Progenitor cell of endocrine pancreas (in vitro differentiated cells): Measurements from ENCODE around the gene ADGRA3. TPM values are rescaled to one million over a fixed set of nuclear protein-coding genes. Genes with fewer than 3 reads are reported as not detected.
A peak's percentile ranks its signal among the peaks of the same experiment; 100 is the strongest.
"Not testable (repeated sequence)": the region's sequence is repeated elsewhere in the genome, so short reads cannot be mapped to it uniquely, and the experiment has no call there.

ENCODE experiments used
- DNase-seq: peaks from one replicate; pipeline ENCODE4 v3.0.0; 2021; ENCODE audit warnings: low spot score; ENCODE audit not compliant: unreplicated experiment
- H3K27ac Mint-ChIP-seq: 2 replicates; pipeline ENCODE4 v1.8.0; 2021; ENCODE audit warnings: mild to moderate bottlenecking, moderate library complexity, mixed read lengths
- H3K27me3 Mint-ChIP-seq: 2 replicates; pipeline ENCODE4 v1.8.0; 2021; ENCODE audit warnings: mixed read lengths
- H3K36me3 Mint-ChIP-seq: 2 replicates; pipeline ENCODE4 v1.8.0; 2022; ENCODE audit warnings: mixed read lengths; ENCODE audit not compliant: insufficient read depth
- H3K4me1 Mint-ChIP-seq: 2 replicates; pipeline ENCODE4 v1.8.0; 2021; ENCODE audit warnings: low read depth, mixed read lengths
- H3K4me3 Mint-ChIP-seq: 2 replicates; pipeline ENCODE4 v1.8.0; 2021; ENCODE audit warnings: low read depth, mild to moderate bottlenecking, moderate library complexity, mixed read lengths
- H3K9me3 Mint-ChIP-seq: 2 replicates; pipeline ENCODE4 v1.8.0; 2021; ENCODE audit warnings: low read depth, mixed read lengths
- CTCF ChIP-seq: fragments of 200-600 bp; sonication (generic); IDR thresholded peaks from one replicate; pipeline ENCODE4 v1.5.0; 2021; ENCODE audit warnings: antibody characterized with exemption, mild to moderate bottlenecking; ENCODE audit not compliant: unreplicated experiment
- total RNA-seq: library from RNA; stranded (reverse); gene quantifications from 2 replicates; pipeline ENCODE4 v1.2.1, GENCODE V29; 2021

Gene ADGRA3
- total RNA-seq, 1 donor from 2014 or later: 127 TPM

DNA sequence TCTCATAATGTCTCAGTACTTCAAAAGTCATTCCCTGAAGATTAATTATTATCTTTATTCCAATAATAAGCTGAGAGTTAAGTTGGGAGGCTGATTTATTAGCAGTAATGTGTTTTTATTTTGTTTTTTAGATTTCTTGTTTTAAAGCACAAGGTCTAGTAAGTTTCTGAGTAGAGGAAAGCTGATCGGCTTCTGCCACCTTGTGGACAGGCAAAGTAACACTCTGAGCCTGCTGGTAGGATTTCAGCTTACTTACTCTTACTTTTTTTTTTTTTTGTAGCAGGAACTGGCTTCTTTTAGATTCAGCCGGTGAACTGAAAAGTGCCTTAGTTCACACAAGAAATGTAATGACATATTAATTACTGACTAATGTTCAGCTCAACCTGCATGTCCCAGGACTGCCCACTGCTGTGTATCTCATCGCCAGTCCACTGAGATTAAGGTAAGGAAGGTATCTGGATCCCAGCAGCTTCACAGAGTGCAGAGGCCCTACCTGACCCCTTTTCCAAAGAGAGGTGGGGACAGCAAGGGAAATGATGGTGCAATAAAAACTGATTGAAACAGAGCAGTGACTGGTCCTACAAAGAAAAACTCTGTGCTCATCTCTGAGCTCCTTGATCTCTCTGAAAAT is 126.5 kb downstream of the ADGRA3 start:
- Mint-ChIP-seq H3K36me3 (peaks cover 17% of the 10 kb centered on the region), H3K27me3 (no peaks in the 10 kb centered on the region), H3K4me3 (no peak overlapping the region), H3K4me1 (peaks cover 6% of the 10 kb centered on the region), H3K27ac (peak overlapping the region; percentile 45), H3K9me3 (no peaks in the 10 kb centered on the region)
- peak; percentile 95 for TF ChIP-seq CTCF
- peak; percentile 22 for DNase-seq

DNA sequence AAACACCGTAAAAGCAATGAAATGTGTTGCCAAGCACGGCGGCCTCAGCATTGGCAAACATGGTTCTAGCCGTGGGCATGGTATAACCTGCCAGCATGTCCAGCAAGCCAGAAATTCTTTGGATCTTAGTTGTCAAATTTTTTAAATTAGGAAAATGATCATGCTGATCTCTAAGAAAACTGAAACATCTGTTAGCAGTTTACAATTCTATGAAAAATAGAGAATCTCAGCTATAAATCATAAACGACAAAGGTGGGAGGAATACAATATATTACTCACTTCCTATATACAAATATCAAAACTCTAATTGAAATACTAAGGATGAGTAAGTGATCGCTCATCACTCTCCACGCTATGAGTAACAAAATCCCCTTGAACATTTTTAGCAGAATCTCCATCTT is 130.3 kb downstream of the ADGRA3 start:
- DNase-seq: no peak
- TF ChIP-seq CTCF: no peak
- Mint-ChIP-seq H3K36me3 (peaks cover 35% of the 10 kb centered on the region), H3K4me3 (no peak overlapping the region), H3K9me3 (no peaks in the 10 kb centered on the region), H3K27me3 (no peaks in the 10 kb centered on the region), H3K4me1 (peaks cover 6% of the 10 kb centered on the region), H3K27ac (peak overlapping the region; percentile 34)

DNA sequence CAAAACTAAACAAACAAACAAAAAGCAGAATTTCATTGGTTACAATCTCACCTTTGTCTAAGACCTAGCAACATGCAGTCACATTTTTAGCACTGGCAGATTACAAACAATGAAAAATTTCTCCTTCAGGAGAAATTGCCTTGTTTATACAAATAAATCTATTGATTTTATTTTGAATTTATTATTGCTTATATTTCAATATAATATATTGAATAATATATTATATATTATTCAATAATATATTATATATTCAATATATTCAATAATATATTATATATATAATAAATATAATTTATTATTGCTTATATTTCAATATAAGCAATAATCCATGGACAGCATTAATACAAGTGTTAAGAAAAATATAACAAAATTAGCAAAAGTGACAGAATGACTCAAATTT is 131.7 kb downstream of the ADGRA3 start:
- peaks cover 8% of the 10 kb centered on the region for H3K9me3 Mint-ChIP-seq
- peaks cover 44% of the 10 kb centered on the region for H3K36me3 Mint-ChIP-seq
- TF ChIP-seq CTCF: no peak

GRCh38 chr4:22382216-22382615 is 133.7 kb downstream of the ADGRA3 start:
- H3K4me1 Mint-ChIP-seq, H3K4me3 Mint-ChIP-seq, DNase-seq, H3K27ac Mint-ChIP-seq, H3K27me3 Mint-ChIP-seq: not testable (repeated sequence)
- Mint-ChIP-seq H3K9me3 (peaks cover 24% of the 10 kb centered on the region), H3K36me3 (peaks cover 48% of the 10 kb centered on the region)

More for the DNA sequence above, 131.7 kb downstream of the ADGRA3 start:
- Mint-ChIP-seq H3K4me3 (no peak overlapping the region), H3K4me1 (peaks cover 6% of the 10 kb centered on the region), H3K27me3 (no peaks in the 10 kb centered on the region), H3K27ac (no peak overlapping the region)
- DNase-seq: no peak

GRCh38 chr4:22372986-22373385 is 142.9 kb downstream of the ADGRA3 start:
- TF ChIP-seq CTCF: no peak
- Mint-ChIP-seq H3K4me1 (peaks cover 2% of the 10 kb centered on the region), H3K4me3 (no peak overlapping the region), H3K27me3 (no peaks in the 10 kb centered on the region), H3K9me3 (peaks cover 10% of the 10 kb centered on the region), H3K36me3 (peaks cover 9% of the 10 kb centered on the region), H3K27ac (no peak overlapping the region)
- DNase-seq: no peak

- H3K4me1 Mint-ChIP-seq: peaks cover 2% of the 10 kb centered on the region
These were observed 145.8 kb downstream of the ADGRA3 start for GRCh38 chr4:22369901-22370562.

More at GRCh38 chr4:22369901-22370562, 145.8 kb downstream of the ADGRA3 start:
- peaks cover 6% of the 10 kb centered on the region for H3K9me3 Mint-ChIP-seq
- peaks cover 5% of the 10 kb centered on the region for H3K36me3 Mint-ChIP-seq
- no peak for DNase-seq
- no peak overlapping the region for H3K4me3 Mint-ChIP-seq
- no peaks in the 10 kb centered on the region for H3K27me3 Mint-ChIP-seq
- TF ChIP-seq CTCF: no peak
- peak overlapping the region; percentile 36 for H3K27ac Mint-ChIP-seq
